Measurements from ENCODE around the gene AGRN.

AGRN gene

GRCh38 chr1:1035291-1035943 is 15.5 kb downstream of the AGRN start:
- Histone ChIP-seq H3K27ac (ENCODE audit: low read length) (no peak overlapping the region), H3K36me3 (ENCODE audit: control insufficient read depth in 1 of 2, insufficient read depth in 2 of 2, low read length in 2 of 2) (peaks cover 0 to 5% of the 10 kb centered on the region in 2 donors), H3K4me1 (ENCODE audit: control insufficient read depth in 1 of 2, insufficient read depth in 2 of 2, low read length in 2 of 2) (peaks cover 0 to 34% of the 10 kb centered on the region in 2 donors), H3K9me3 (ENCODE audit: control insufficient read depth in 1 of 2, low read length in 2 of 2) (no peaks in the 10 kb centered on the region), H3K4me3 (ENCODE audit: low read depth in 1 of 2, low read length in 2 of 2) (no peak overlapping the region), H3K27me3 (ENCODE audit: low read depth, low read length) (no peaks in the 10 kb centered on the region)

GRCh38 chr1:1037366-1038327 is 17.7 kb downstream of the AGRN start:
- H3K4me3 ChIP-seq (ENCODE audit: low read depth in 1 of 2, low read length in 2 of 2) = no peak overlapping the region
- no peaks in the 10 kb centered on the region for H3K9me3 ChIP-seq (ENCODE audit: control insufficient read depth in 1 of 2, low read length in 2 of 2)
- H3K27ac ChIP-seq (ENCODE audit: low read length) = no peak overlapping the region
- H3K36me3 ChIP-seq (ENCODE audit: control insufficient read depth in 1 of 2, insufficient read depth in 2 of 2, low read length in 2 of 2) = peaks cover 0 to 5% of the 10 kb centered on the region in 2 donors
- peaks cover 0 to 32% of the 10 kb centered on the region in 2 donors for H3K4me1 ChIP-seq (ENCODE audit: control insufficient read depth in 1 of 2, insufficient read depth in 2 of 2, low read length in 2 of 2)
- H3K27me3 ChIP-seq (ENCODE audit: low read depth, low read length) = no peaks in the 10 kb centered on the region

GRCh38 chr1:1038694-1039093 is 18.8 kb downstream of the AGRN start:
- Histone ChIP-seq H3K9me3 (ENCODE audit: control insufficient read depth in 1 of 2, low read length in 2 of 2) (no peaks in the 10 kb centered on the region), H3K27me3 (ENCODE audit: low read depth, low read length) (no peaks in the 10 kb centered on the region), H3K4me3 (ENCODE audit: low read depth in 1 of 2, low read length in 2 of 2) (no peak overlapping the region), H3K4me1 (ENCODE audit: control insufficient read depth in 1 of 2, insufficient read depth in 2 of 2, low read length in 2 of 2) (peaks cover 0 to 26% of the 10 kb centered on the region in 2 donors), H3K36me3 (ENCODE audit: control insufficient read depth in 1 of 2, insufficient read depth in 2 of 2, low read length in 2 of 2) (peaks cover 0 to 9% of the 10 kb centered on the region in 2 donors), H3K27ac (ENCODE audit: low read length) (no peak overlapping the region)

GRCh38 chr1:1039145-1039910 is 19.4 kb downstream of the AGRN start:
- no peak overlapping the region for H3K27ac ChIP-seq (ENCODE audit: low read length)
- peak overlapping the region in 1 of 2 donors; percentile 64 for H3K4me3 ChIP-seq (ENCODE audit: low read depth in 1 of 2, low read length in 2 of 2)
- H3K4me1 ChIP-seq (ENCODE audit: control insufficient read depth in 1 of 2, insufficient read depth in 2 of 2, low read length in 2 of 2) = peaks cover 0 to 19% of the 10 kb centered on the region in 2 donors
- H3K9me3 ChIP-seq (ENCODE audit: control insufficient read depth in 1 of 2, low read length in 2 of 2) = no peaks in the 10 kb centered on the region
- peaks cover 0 to 15% of the 10 kb centered on the region in 2 donors for H3K36me3 ChIP-seq (ENCODE audit: control insufficient read depth in 1 of 2, insufficient read depth in 2 of 2, low read length in 2 of 2)
- no peaks in the 10 kb centered on the region for H3K27me3 ChIP-seq (ENCODE audit: low read depth, low read length)

GRCh38 chr1:1040004-1040991 is 20.4 kb downstream of the AGRN start:
- Histone ChIP-seq H3K36me3 (ENCODE audit: control insufficient read depth in 1 of 2, insufficient read depth in 2 of 2, low read length in 2 of 2) (peaks cover 0 to 20% of the 10 kb centered on the region in 2 donors), H3K27me3 (ENCODE audit: low read depth, low read length) (no peaks in the 10 kb centered on the region), H3K4me1 (ENCODE audit: control insufficient read depth in 1 of 2, insufficient read depth in 2 of 2, low read length in 2 of 2) (peaks cover 0 to 17% of the 10 kb centered on the region in 2 donors), H3K9me3 (ENCODE audit: control insufficient read depth in 1 of 2, low read length in 2 of 2) (no peaks in the 10 kb centered on the region), H3K4me3 (ENCODE audit: low read depth in 1 of 2, low read length in 2 of 2) (peak overlapping the region in 1 of 2 donors; percentile 64), H3K27ac (ENCODE audit: low read length) (no peak overlapping the region)

GRCh38 chr1:1041092-1041523 is 21.2 kb downstream of the AGRN start:
- no peaks in the 10 kb centered on the region for H3K9me3 ChIP-seq (ENCODE audit: control insufficient read depth in 1 of 2, low read length in 2 of 2)
- H3K4me1 ChIP-seq (ENCODE audit: control insufficient read depth in 1 of 2, insufficient read depth in 2 of 2, low read length in 2 of 2) = peaks cover 0 to 17% of the 10 kb centered on the region in 2 donors
- H3K36me3 ChIP-seq (ENCODE audit: control insufficient read depth in 1 of 2, insufficient read depth in 2 of 2, low read length in 2 of 2) = peaks cover 0 to 24% of the 10 kb centered on the region in 2 donors
- H3K27ac ChIP-seq (ENCODE audit: low read length) = no peak overlapping the region
- no peak overlapping the region for H3K4me3 ChIP-seq (ENCODE audit: low read depth in 1 of 2, low read length in 2 of 2)
- H3K27me3 ChIP-seq (ENCODE audit: low read depth, low read length) = no peaks in the 10 kb centered on the region

- Histone ChIP-seq H3K27me3 (ENCODE audit: low read depth, low read length) (no peaks in the 10 kb centered on the region), H3K4me3 (ENCODE audit: low read depth in 1 of 2, low read length in 2 of 2) (no peak overlapping the region), H3K36me3 (ENCODE audit: control insufficient read depth in 1 of 2, insufficient read depth in 2 of 2, low read length in 2 of 2) (peaks cover 0 to 31% of the 10 kb centered on the region in 2 donors)
Measured at GRCh38 chr1:1041873-1042272, 22.0 kb downstream of the AGRN start.

GRCh38 chr1:1042835-1043234 is 22.9 kb downstream of the AGRN start:
- H3K4me3 ChIP-seq (ENCODE audit: low read depth in 1 of 2, low read length in 2 of 2) = no peak overlapping the region
- no peaks in the 10 kb centered on the region for H3K27me3 ChIP-seq (ENCODE audit: low read depth, low read length)
- H3K36me3 ChIP-seq (ENCODE audit: control insufficient read depth in 1 of 2, insufficient read depth in 2 of 2, low read length in 2 of 2) = peaks cover 0 to 40% of the 10 kb centered on the region in 2 donors
- H3K9me3 ChIP-seq (ENCODE audit: control insufficient read depth in 1 of 2, low read length in 2 of 2) = no peaks in the 10 kb centered on the region
- H3K4me1 ChIP-seq (ENCODE audit: control insufficient read depth in 1 of 2, insufficient read depth in 2 of 2, low read length in 2 of 2) = peaks cover 0 to 17% of the 10 kb centered on the region in 2 donors
- H3K27ac ChIP-seq (ENCODE audit: low read length) = no peak overlapping the region

More at GRCh38 chr1:1041873-1042272, 22.0 kb downstream of the AGRN start:
- Histone ChIP-seq H3K4me1 (ENCODE audit: control insufficient read depth in 1 of 2, insufficient read depth in 2 of 2, low read length in 2 of 2) (peaks cover 0 to 17% of the 10 kb centered on the region in 2 donors), H3K27ac (ENCODE audit: low read length) (no peak overlapping the region), H3K9me3 (ENCODE audit: control insufficient read depth in 1 of 2, low read length in 2 of 2) (no peaks in the 10 kb centered on the region)

- Histone ChIP-seq H3K27me3 (ENCODE audit: low read depth, low read length) (no peaks in the 10 kb centered on the region), H3K9me3 (ENCODE audit: control insufficient read depth in 1 of 2, low read length in 2 of 2) (no peaks in the 10 kb centered on the region), H3K36me3 (ENCODE audit: control insufficient read depth in 1 of 2, insufficient read depth in 2 of 2, low read length in 2 of 2) (peaks cover 0 to 41% of the 10 kb centered on the region in 2 donors), H3K27ac (ENCODE audit: low read length) (no peak overlapping the region), H3K4me1 (ENCODE audit: control insufficient read depth in 1 of 2, insufficient read depth in 2 of 2, low read length in 2 of 2) (peaks cover 0 to 17% of the 10 kb centered on the region in 2 donors), H3K4me3 (ENCODE audit: low read depth in 1 of 2, low read length in 2 of 2) (no peak overlapping the region)
Measured at GRCh38 chr1:1043411-1043810, 23.5 kb downstream of the AGRN start.

- H3K36me3 ChIP-seq (ENCODE audit: control insufficient read depth in 1 of 2, insufficient read depth in 2 of 2, low read length in 2 of 2) = peaks cover 0 to 41% of the 10 kb centered on the region in 2 donors
Measured at GRCh38 chr1:1043921-1044320, 24.0 kb downstream of the AGRN start.

More at GRCh38 chr1:1043921-1044320, 24.0 kb downstream of the AGRN start:
- Histone ChIP-seq H3K9me3 (ENCODE audit: control insufficient read depth in 1 of 2, low read length in 2 of 2) (no peaks in the 10 kb centered on the region), H3K27ac (ENCODE audit: low read length) (no peak overlapping the region), H3K4me3 (ENCODE audit: low read depth in 1 of 2, low read length in 2 of 2) (no peak overlapping the region), H3K27me3 (ENCODE audit: low read depth, low read length) (no peaks in the 10 kb centered on the region), H3K4me1 (ENCODE audit: control insufficient read depth in 1 of 2, insufficient read depth in 2 of 2, low read length in 2 of 2) (peaks cover 0 to 17% of the 10 kb centered on the region in 2 donors)
